ENCODE data around the gene PLXND1.
A peak's percentile ranks its signal among the peaks of the same experiment; 100 is the strongest.
"Not testable (repeated sequence)": the region's sequence is repeated elsewhere in the genome, so short reads cannot be mapped to it uniquely, and the experiment has no call there.

The PLXND1 gene

DNA sequence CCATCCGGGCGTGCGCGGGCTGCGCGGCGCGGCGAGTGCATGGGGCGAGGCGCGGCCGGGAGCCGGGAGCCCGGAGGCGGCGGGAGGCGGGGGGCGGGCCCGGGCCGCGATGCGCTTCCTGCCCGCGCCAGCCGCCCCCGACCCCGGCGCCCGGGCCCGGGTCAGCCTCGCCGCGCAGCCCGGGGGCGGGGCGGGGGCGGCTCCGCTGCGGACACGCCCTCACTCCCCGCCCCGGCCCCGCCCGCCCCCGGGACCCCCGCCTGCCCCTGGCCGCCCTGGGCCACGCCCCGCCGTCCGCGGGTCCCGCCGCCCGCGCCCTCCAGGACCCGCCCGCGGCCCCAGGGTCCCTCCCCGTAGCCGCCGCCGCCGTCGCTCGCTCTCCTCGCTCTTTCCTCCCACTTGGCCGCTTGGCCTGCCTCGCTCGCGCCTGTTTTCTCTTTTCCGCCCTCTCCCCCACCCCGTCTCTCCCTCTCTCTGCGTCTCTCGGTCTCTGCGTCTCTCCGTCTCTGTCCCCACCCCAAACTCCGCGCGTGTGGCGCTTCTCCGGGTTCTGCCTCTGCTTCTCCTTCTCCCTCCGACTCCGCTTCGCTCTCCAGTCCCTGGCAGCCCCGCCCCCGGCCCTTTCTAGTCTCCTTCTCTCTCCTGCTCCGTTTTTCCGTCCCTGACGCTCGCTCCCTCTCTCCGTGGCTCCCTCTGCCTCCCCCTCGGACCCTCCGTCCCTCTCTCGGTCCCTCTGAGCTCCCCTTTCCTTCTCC is at the start of gene PLXND1:
Gene PLXND1 (minus strand): TSS at position 41 of the 755 bp plus-strand sequence. CDS start 37 bp downstream, at position 4.
- DNase-seq (ENCODE audit: low spot score): peak; percentile 93

- DNase-seq (ENCODE audit: low spot score): no peak
Measured at GRCh38 chr3:129655291-129655700, 48.8 kb upstream of the PLXND1 start.

DNA sequence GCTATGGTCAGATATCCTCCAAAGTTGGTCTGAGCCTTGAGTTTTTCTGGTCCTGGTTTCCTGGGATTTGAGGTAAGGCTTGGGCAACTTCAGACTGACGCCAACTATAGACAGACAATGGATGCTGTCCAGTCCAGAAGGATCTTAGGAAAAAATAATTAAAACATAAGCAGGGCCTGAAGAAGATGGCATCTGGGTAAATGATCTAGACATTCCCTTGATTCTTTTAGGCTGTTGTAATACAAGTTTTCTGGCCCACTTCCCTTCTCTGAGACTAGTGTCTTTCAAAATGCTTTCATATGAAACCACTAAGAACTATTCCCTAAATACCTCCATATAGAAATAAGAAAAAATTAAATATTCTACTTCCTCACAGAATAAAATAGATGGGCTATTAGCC is 47.7 kb upstream of the PLXND1 start:
- DNase-seq (ENCODE audit: low spot score): peak; percentile 29

DNA sequence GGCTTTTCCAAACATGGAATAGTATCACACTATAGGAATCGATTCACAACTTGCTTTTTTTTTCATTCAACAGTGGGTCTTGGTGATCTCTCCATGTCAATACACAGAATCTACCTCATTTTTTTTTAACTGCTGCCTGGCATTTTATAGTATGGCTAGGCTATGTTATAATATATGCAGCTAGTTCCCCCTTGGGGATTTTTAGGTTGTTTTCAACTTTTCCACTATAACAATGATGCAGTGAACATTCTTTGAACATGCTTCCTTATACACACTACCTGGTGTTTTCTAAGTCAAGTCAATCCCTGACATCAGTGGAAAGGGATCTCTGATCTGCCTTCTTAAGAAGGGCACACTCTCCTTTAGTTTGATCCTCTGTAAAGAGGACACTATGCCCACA is 46.5 kb upstream of the PLXND1 start:
- no peak for DNase-seq (ENCODE audit: low spot score)

DNA sequence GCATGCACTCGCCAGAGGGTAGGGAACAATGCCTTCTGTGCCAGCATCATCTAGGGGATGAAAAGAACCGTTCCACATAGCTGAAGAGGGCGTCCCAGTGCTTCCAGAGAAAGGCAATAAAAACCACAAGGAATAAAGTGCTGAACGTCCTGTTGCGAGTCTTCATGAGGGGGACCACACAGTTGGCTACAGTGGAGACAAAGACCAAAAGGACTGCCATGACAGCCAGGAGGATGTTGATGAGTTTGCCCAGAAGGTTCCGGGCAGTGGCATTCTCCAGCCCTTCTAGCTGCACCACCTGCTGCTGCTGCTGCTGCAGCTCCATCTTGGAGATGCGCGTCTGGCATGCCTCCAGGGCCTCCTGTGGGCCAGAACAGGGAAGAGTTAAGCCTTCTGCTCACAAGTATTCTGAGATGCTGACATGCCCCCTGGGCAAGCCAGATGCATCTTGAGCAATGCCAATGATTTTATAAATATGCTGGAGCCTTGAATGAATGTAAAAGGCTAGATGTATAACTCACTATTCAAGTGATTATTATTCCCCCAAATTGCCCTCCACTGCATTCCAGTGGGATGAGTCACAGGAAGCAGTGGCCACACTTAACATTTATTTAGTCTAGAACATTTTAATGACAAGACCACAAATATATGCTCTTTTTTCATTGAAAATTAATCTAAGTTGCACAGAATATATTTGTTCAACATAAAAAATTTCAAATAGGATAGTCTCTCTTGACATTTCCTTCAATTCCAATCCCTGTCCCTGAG is 45.1 kb upstream of the PLXND1 start:
- DNase-seq (ENCODE audit: low spot score): peak; percentile 32

DNA sequence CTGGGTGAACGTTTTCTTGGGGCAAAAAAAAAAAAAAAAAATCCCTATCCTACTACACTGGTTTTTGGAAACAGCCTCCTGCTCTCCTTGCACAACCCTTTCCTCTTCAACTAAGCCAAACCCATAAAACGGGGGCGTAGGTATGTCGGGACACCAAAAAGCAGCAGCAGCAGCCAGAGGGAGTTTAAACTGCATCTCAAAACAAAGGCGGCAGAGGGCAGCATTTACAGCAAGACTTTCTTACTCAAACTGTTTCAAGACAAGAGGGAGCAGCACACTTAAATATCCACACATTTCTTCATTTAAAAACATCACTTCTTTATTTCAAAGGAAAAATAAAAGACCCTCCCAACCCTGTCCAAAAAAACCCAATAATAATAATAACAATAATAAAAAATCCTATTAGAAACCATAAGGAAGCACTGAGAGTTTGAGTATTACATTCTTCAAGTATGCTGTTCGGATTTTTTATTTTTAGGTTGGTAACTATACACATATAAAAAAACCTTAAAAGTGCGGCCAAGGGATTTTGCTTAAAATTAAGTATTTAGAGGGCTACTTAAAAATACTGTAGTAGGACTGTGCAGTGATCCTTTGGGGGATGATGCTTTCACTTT is 43.9 kb upstream of the PLXND1 start:
- peak; percentile 54 for DNase-seq (ENCODE audit: low spot score)

- no peak for DNase-seq (ENCODE audit: low spot score)
Measured at GRCh38 chr3:129648391-129648790, 41.9 kb upstream of the PLXND1 start.

DNA sequence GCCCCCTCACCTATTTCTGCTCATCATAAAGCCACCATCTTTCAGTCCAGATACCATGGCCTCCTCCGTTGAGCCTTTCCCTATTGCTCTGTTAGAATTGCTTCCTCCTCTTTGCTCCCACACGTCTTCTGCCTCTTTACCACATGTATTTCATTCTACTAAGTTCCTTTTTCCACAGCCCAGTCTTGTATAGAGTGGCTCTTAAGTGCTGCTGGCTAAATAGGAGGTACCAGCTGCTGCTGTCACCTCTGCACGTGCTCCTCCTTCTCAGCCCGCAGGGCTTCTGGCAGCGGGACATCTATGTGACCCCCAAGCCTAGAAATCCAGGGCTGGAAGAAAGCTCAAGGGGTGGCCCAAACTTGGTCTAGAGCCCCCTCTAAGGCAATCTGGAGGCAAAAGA is 38.8 kb upstream of the PLXND1 start:
- no peak for DNase-seq (ENCODE audit: low spot score)

DNA sequence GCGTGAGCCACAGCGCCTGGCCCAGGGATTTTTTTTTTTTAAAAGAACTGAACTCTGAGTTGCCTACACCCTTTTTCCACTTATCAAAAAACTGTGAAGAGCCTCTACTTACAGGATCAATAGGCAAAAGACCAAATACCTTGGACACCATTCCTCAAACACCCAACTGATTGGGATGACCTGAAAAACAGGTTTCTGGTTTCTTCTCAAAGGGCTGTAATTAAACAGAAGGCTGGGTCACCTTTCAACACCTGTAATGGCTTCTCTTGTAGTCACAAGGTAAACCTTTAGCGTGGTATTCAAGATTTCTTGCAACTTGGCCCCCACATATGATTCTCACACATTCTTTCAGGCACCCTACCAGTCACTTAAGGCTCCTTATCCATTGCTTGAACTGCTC is 38.4 kb upstream of the PLXND1 start:
- DNase-seq (ENCODE audit: low spot score): no peak

DNA sequence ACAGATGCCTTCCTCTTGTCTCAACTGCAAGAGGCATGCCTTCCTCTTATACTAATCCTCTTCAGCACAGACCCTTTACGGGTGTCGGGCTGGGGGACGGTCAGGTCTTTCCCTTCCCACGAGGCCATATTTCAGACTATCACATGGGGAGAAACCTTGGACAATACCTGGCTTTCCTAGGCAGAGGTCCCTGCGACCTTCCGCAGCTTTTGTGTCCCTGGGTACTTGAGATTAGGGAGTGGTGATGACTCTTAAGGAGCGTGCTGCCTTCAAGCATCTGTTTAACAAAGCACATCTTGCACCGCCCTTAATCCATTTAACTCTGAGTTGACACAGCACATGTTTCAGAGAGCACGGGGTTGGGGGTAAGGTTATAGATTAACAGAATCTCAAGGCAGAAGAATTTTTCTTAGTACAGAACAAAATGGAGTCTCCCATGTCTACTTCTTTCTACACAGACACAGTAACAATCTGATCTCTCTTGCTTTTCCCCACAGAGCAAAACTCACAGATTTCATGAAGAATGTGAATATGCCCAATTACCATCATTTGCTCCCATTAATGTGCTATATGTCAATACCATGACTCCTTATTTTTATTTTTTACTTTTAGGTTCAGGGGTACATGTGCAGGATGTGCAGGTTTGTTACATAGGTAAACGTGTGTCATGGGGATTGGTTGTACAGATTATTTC is 35.2 kb upstream of the PLXND1 start:
- not testable (repeated sequence) for DNase-seq (ENCODE audit: low spot score)

DNA sequence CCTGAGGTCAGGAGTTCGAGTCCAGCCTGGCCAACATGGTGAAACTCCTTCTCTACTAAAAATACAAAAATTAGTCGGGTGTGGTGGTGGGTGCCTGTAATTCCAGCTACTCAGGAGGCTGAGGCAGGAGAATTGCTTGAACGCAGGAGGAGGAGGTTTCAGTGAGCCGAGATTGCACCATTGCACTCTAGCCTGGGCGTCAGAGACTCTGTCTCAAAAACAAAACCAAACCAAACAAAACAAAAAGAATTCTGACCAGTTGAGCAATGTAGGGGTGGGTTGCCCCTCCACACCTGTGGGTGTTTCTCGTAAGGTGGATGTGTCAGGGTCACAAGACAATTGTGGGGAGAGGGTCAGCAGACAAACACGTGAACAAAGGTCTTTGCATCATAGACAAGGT is 34.5 kb upstream of the PLXND1 start:
- not testable (repeated sequence) for DNase-seq (ENCODE audit: low spot score)

- no peak for DNase-seq (ENCODE audit: low spot score)
Measured at GRCh38 chr3:129638481-129638880, 32.0 kb upstream of the PLXND1 start.

- DNase-seq (ENCODE audit: low spot score): no peak
Measured at GRCh38 chr3:129636082-129636481, 29.6 kb upstream of the PLXND1 start.

GRCh38 chr3:129635656-129636055 is 29.2 kb upstream of the PLXND1 start:
- DNase-seq (ENCODE audit: low spot score): no peak

GRCh38 chr3:129633751-129634481 is 27.4 kb upstream of the PLXND1 start:
- DNase-seq (ENCODE audit: low spot score): no peak

DNA sequence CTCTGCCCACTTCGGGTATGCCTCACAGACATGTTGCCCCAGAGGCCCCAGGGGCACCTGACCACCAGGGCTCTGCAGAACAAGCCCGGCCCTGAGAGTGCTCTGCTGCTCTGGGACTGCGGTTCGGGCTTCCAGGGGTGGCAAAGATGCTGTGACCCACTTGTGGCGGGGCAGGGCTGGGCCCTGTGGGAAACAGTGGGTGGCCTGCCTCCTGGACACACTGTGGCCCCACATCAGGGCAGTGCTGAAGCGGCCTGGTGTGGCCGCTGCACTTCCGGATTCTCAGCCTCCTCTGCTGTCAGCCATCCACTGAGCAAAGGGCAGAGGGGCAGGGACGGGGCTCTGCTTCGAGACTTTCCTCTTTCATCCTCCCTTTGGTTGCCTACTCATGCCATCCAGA is 26.5 kb upstream of the PLXND1 start:
- no peak for DNase-seq (ENCODE audit: low spot score)

GRCh38 chr3:129632556-129632955 is 26.1 kb upstream of the PLXND1 start:
- no peak for DNase-seq (ENCODE audit: low spot score)

DNA sequence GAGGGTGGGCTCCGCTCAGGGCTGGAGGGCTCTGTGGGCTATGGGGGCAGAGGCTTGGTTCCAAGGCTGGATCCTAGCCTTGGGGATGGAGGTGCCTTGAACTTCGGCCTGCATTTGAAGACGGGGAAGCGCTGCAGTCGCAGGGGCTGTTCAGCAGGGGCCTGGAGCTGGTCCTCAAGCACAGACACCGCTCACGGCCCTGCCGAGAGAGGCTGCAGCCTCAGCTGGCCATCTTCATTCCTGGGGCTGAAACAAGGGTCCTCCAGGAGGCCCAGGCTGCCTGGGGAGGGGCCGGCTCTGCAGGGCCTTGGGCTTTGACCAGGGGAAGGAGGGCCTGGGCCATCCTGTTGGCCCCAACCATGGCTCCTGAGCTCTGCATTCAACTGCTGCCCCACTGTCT is 25.6 kb upstream of the PLXND1 start:
- no peak for DNase-seq (ENCODE audit: low spot score)

- no peak for DNase-seq (ENCODE audit: low spot score)
Measured at GRCh38 chr3:129629011-129629410, 22.5 kb upstream of the PLXND1 start.

DNA sequence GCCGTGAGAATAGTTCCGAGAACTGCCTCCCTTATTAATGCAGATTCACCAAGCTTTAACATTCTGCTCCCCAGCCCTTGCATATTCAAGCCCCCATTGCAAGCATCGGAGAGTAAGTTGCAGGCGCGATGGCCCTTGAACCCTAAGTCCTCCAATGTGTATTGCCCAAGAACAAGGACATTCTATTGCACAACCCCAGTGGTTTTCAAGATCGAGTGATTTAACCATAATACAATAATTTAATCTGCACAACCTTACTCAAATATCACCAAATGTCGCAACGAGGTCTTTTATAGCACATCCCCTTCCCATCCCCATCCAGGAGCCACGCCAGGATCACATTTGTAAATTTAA is 21.7 kb upstream of the PLXND1 start:
- no peak for DNase-seq (ENCODE audit: low spot score)

DNA sequence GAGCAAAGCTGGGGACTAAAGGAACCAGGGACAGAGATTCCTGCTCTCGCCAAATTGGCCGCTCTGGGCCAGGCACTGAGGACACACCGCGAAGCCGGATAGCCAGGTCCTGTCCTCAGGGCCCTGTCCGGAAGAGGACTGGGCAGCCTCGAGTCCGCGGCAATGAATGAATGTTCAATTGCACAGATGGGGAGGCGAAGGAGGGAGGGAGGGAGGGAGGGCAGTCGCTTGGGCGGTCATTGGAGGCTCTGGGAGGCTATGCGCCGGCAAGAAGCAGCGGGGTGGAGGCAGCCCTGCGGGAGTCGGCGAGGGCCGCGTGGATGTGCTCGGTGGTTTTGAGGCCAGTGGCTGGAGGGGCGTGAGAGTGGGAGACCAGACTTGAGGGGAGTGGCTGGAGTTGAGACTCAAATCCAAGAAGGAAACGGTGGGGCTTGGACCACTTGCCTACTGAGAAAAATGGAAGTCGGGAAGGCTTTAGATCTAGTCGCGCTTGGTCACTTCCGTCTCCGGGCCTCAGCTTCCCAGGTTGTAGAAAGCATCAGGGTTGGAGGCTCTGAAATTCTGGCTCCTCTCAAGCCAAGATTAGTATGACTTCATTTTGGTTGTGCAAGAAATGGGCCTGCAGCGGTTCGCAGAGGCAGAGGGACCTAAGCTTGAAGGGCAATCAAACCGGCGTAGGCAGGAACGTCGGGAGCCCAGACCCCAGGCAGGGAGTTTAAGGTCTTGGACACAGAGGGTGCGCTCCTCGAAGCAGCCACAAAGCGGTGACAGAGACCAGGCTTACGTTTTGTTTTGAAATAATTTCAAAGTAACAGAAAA is 21.1 kb upstream of the PLXND1 start:
- DNase-seq (ENCODE audit: low spot score): peak; percentile 81

All from AG08396 (cell line).